ENCODE results near the gene KLF13.

KLF13 gene

GRCh38 chr15:31379042-31379441 is 52.4 kb downstream of the KLF13 start:
- TF ChIP-seq CTCF (conservative IDR thresholded peaks at IDR 0.05; ENCODE audit: low read depth, low read length): no peak
- no peak overlapping the region for H3K4me3 ChIP-seq (ENCODE audit: low read length)
- DNase-seq (ENCODE audit: low read depth): no peak

GRCh38 chr15:31379577-31379976 is 52.9 kb downstream of the KLF13 start:
- H3K4me3 ChIP-seq (ENCODE audit: low read length): no peak overlapping the region
- no peak for DNase-seq (ENCODE audit: low read depth)
- no peak for TF ChIP-seq CTCF (conservative IDR thresholded peaks at IDR 0.05; ENCODE audit: low read depth, low read length)

GRCh38 chr15:31381801-31382712 is 55.4 kb downstream of the KLF13 start:
- no peak for TF ChIP-seq CTCF (conservative IDR thresholded peaks at IDR 0.05; ENCODE audit: low read depth, low read length)
- no peak overlapping the region for H3K4me3 ChIP-seq (ENCODE audit: low read length)
- DNase-seq (ENCODE audit: low read depth): no peak

GRCh38 chr15:31382713-31383045 is 56.0 kb downstream of the KLF13 start:
- no peak overlapping the region for H3K4me3 ChIP-seq (ENCODE audit: low read length)
- TF ChIP-seq CTCF (conservative IDR thresholded peaks at IDR 0.05; ENCODE audit: low read depth, low read length): no peak
- DNase-seq (ENCODE audit: low read depth): no peak

- no peak for DNase-seq (ENCODE audit: low read depth)
- TF ChIP-seq CTCF (conservative IDR thresholded peaks at IDR 0.05; ENCODE audit: low read depth, low read length): no peak
- H3K4me3 ChIP-seq (ENCODE audit: low read length): no peak overlapping the region
These were observed 56.5 kb downstream of the KLF13 start for GRCh38 chr15:31383139-31383538.

GRCh38 chr15:31384568-31384967 is 57.9 kb downstream of the KLF13 start:
- no peak overlapping the region for H3K4me3 ChIP-seq (ENCODE audit: low read length)
- no peak for DNase-seq (ENCODE audit: low read depth)
- no peak for TF ChIP-seq CTCF (conservative IDR thresholded peaks at IDR 0.05; ENCODE audit: low read depth, low read length)

GRCh38 chr15:31385736-31386135 is 59.1 kb downstream of the KLF13 start:
- no peak overlapping the region for H3K4me3 ChIP-seq (ENCODE audit: low read length)

More at GRCh38 chr15:31385736-31386135, 59.1 kb downstream of the KLF13 start:
- DNase-seq (ENCODE audit: low read depth): no peak
- TF ChIP-seq CTCF (conservative IDR thresholded peaks at IDR 0.05; ENCODE audit: low read depth, low read length): no peak
